Vagina (tissue), 2 donors: Measurements from ENCODE around the gene MFRP.

Experiments
- POLR2A ChIP-seq, 2 donors: fragments of 450-650 bp; IDR thresholded peaks; one replicate each; pipeline ENCODE4 v1.6.1; 2017; ENCODE audit warnings: antibody characterized with exemption in 2 of 2, mild to moderate bottlenecking in 2 of 2, moderate library complexity in 2 of 2
- POLR2AphosphoS5 ChIP-seq, 2 donors: sonication (generic); formaldehyde crosslinking; IDR thresholded peaks; one replicate each; pipeline ENCODE4 v1.9.0; 2017; ENCODE audit warnings: antibody characterized with exemption in 2 of 2, mild to moderate bottlenecking in 2 of 2, low read depth in 1 of 2; ENCODE audit not compliant: insufficient read depth in 1 of 2
- TF ChIP-seq, protein P1 (sequence below), 3 experiments: fragments of 450-650 bp in 2 of 3; fragments of 200-600 bp in 1 of 3; sonication (generic) in 1 of 3; IDR thresholded peaks; one replicate each; pipeline ENCODE4 v1.5.1; 2017 to 2019; ENCODE audit warnings: antibody characterized with exemption in 3 of 3, mild to moderate bottlenecking in 2 of 3, moderate library complexity in 2 of 3

DNA sequence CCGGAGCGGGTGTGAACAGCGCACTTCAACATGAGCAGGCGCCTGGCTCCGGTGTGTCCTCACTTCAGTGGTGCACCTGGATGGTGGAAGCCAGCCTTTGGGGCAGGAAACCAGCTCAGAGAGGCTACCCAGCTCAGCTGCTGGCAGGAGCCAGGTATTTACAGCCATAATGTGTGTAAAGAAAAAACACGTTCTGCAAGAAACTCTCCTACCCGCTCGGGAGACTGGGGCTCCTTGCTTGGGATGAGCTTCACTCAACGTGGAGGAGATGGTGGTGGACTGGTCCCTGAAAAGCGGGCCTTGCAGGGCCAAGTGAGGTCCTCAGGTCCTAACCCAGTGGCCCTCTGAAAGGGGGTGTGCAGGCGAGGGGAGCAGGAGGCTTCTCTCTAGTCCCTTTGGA is 37.1 kb downstream of the MFRP start:
- TF ChIP-seq POLR2AphosphoS5 (IDR thresholded peaks at IDR 0.05; ENCODE audit: insufficient read depth in 1 of 2, low read depth in 1 of 2) (no peak), POLR2A (IDR thresholded peaks at IDR 0.05) (no peak)
- TF ChIP-seq, protein P1, sequence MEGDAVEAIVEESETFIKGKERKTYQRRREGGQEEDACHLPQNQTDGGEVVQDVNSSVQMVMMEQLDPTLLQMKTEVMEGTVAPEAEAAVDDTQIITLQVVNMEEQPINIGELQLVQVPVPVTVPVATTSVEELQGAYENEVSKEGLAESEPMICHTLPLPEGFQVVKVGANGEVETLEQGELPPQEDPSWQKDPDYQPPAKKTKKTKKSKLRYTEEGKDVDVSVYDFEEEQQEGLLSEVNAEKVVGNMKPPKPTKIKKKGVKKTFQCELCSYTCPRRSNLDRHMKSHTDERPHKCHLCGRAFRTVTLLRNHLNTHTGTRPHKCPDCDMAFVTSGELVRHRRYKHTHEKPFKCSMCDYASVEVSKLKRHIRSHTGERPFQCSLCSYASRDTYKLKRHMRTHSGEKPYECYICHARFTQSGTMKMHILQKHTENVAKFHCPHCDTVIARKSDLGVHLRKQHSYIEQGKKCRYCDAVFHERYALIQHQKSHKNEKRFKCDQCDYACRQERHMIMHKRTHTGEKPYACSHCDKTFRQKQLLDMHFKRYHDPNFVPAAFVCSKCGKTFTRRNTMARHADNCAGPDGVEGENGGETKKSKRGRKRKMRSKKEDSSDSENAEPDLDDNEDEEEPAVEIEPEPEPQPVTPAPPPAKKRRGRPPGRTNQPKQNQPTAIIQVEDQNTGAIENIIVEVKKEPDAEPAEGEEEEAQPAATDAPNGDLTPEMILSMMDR (IDR thresholded peaks at IDR 0.05): no peak
